Breast epithelium (tissue), 4 donors: ENCODE data around the gene PCDH9. TPM values are rescaled to one million over a fixed set of nuclear protein-coding genes. Genes with fewer than 3 reads are reported as not detected.

Source experiments
- DNase-seq, 2 donors: peaks; one replicate each; pipeline ENCODE4 v3.0.0-alpha.2; 2019; ENCODE audit warnings: low spot score in 2 of 2
- H3K27ac ChIP-seq, 2 donors: fragments of 200-600 bp; sonication (generic) in 1 of 2; one replicate each; pipeline ENCODE4 v1.5.1; 2016 to 2019; ENCODE audit warnings: mild to moderate bottlenecking in 1 of 2
- H3K27me3 ChIP-seq, 2 donors: fragments of 200-600 bp; sonication (generic) in 1 of 2; one replicate each; pipeline versions ENCODE4 v1.5.1 to v1.6.0; 2017 to 2019; ENCODE audit warnings: control low read depth in 1 of 2, mild to moderate bottlenecking in 1 of 2
- H3K36me3 ChIP-seq: fragments of 200-600 bp; one replicate; pipeline ENCODE4 v1.5.1; 2019
- H3K4me1 ChIP-seq, 2 donors: fragments of 200-600 bp; sonication (generic); one replicate each; pipeline ENCODE4 v1.5.1; 2016 to 2019; ENCODE audit warnings: control low read depth in 1 of 2
- H3K4me3 ChIP-seq, 3 donors: fragments of 200-600 bp; sonication (generic); 1 replicate in 2 of 3; 2 replicates in 1 of 3; pipeline ENCODE4 v1.5.1; 2016 to 2019; ENCODE audit warnings: mild to moderate bottlenecking in 3 of 3, moderate library complexity in 2 of 3
- H3K9me3 ChIP-seq, 2 donors: fragments of 200-600 bp; sonication (generic) in 1 of 2; one replicate each; pipeline ENCODE4 v1.5.1; 2016 to 2019; ENCODE audit warnings: control low read depth in 1 of 2
- POLR2A ChIP-seq: fragments of 450-650 bp; IDR thresholded peaks from one replicate; pipeline ENCODE4 v1.6.1; 2016; ENCODE audit warnings: antibody characterized with exemption, mild to moderate bottlenecking, moderate library complexity
- POLR2AphosphoS5 ChIP-seq, 3 donors: sonication (generic); formaldehyde crosslinking; IDR thresholded peaks; one replicate each; pipeline ENCODE4 v1.6.1; 2017; ENCODE audit warnings: antibody characterized with exemption in 3 of 3
- intact Hi-C: fragments of 100-400 bp; cut with DNase I; formaldehyde crosslinking; loops from one replicate; pipeline ENCODE4 v1.15.1; 2023; ENCODE audit warnings: low total_unique reads
- total RNA-seq, 3 donors: library from RNA; depleted of rRNA; stranded (reverse); fragments of >200 nt; gene quantifications; one replicate each; pipeline ENCODE4 v1.1.0, GENCODE V29; 2016
- TF ChIP-seq, protein P1 (sequence below), 3 donors: fragments of 450-650 bp; IDR thresholded peaks; one replicate each; pipeline ENCODE4 v1.5.1; 2016 to 2017; ENCODE audit warnings: antibody characterized with exemption in 3 of 3, mild to moderate bottlenecking in 3 of 3, moderate library complexity in 3 of 3

PCDH9 gene
- total RNA-seq, 3 donors from 2014 or later = 0.98 to 26.7 (median 3.7) TPM

DNA sequence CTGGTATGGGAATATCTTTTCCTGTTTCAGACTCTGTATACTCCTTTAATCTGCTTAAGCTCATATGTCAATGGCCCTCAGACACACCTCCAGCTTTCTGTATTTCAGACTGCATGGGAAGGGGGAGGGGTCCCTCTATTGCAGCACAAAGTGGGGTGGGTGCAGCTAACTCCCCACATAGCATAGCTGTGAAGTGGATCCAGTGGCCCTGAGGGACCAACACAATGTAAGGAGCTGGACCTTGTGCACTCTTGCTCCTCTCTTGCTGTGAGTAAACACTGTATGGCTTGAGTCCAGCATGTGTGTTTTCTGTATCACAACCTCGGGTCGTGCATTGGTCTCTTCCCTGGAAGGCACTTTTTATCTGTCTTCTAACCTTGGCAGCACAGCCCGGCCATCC lies 669.9 kb downstream of the PCDH9 start:
- Histone ChIP-seq H3K27me3 (no peaks in the 10 kb centered on the region), H3K36me3 (no peaks in the 10 kb centered on the region), H3K4me1 (no peaks in the 10 kb centered on the region), H3K4me3 (no peak overlapping the region), H3K9me3 (no peaks in the 10 kb centered on the region), H3K27ac (no peak overlapping the region)
- intact Hi-C loops = no loop called here
- no peak for TF ChIP-seq POLR2AphosphoS5 (IDR thresholded peaks at IDR 0.05)
- DNase-seq = no peak

DNA sequence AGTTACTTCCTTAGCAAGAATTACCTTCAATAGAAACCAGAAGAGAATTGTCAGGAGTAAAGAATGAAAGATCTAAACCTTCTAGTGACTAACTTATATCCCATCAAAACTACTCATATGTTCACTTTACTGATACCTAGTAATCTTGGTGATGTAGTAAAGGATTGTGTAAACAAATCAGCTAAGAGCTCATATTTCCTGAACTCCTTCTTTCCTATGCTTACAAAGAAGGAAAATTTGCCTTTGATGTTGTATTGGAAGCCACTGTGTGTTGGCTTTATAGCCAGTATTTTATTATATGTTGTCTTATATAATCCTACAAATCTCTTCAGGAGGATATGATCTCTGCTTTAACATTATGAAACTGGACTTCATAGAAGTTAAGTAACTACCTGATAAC lies 671.0 kb downstream of the PCDH9 start:
- DNase-seq = no peak
- Histone ChIP-seq H3K27me3 (no peaks in the 10 kb centered on the region), H3K9me3 (no peaks in the 10 kb centered on the region), H3K4me3 (no peak overlapping the region), H3K36me3 (no peaks in the 10 kb centered on the region), H3K27ac (no peak overlapping the region), H3K4me1 (no peaks in the 10 kb centered on the region)
- no peak for TF ChIP-seq POLR2A
- TF ChIP-seq POLR2AphosphoS5 (IDR thresholded peaks at IDR 0.05) = no peak
- TF ChIP-seq, protein P1, sequence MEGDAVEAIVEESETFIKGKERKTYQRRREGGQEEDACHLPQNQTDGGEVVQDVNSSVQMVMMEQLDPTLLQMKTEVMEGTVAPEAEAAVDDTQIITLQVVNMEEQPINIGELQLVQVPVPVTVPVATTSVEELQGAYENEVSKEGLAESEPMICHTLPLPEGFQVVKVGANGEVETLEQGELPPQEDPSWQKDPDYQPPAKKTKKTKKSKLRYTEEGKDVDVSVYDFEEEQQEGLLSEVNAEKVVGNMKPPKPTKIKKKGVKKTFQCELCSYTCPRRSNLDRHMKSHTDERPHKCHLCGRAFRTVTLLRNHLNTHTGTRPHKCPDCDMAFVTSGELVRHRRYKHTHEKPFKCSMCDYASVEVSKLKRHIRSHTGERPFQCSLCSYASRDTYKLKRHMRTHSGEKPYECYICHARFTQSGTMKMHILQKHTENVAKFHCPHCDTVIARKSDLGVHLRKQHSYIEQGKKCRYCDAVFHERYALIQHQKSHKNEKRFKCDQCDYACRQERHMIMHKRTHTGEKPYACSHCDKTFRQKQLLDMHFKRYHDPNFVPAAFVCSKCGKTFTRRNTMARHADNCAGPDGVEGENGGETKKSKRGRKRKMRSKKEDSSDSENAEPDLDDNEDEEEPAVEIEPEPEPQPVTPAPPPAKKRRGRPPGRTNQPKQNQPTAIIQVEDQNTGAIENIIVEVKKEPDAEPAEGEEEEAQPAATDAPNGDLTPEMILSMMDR (IDR thresholded peaks at IDR 0.05) = no peak
- intact Hi-C loops = no loop called here

DNA sequence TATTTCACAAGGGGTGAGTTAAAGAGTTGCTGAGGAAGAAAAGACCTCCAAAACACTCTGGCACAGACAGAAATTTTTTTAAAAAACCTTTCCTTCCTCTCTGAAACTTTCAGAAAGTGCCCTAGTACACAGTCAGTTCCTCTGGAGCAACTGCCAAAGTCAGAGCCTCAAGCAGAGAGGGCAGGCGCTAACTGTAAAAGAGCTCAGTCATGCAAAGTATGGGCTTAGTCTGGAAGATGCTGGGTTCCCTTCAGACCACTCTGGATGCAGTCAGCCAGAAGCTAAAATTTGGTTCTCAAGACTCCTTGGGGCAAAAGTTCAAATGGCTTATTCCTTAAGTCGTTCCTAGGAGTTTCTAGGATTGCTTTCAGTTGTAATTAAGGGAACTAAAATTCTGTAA lies 671.6 kb downstream of the PCDH9 start:
- Histone ChIP-seq H3K27ac (no peak overlapping the region), H3K36me3 (no peaks in the 10 kb centered on the region), H3K27me3 (no peaks in the 10 kb centered on the region), H3K4me3 (no peak overlapping the region), H3K4me1 (no peaks in the 10 kb centered on the region), H3K9me3 (no peaks in the 10 kb centered on the region)
- TF ChIP-seq, protein P1 (IDR thresholded peaks at IDR 0.05) = no peak
- TF ChIP-seq POLR2A (no peak), POLR2AphosphoS5 (IDR thresholded peaks at IDR 0.05) (no peak)
- intact Hi-C loops = no loop called here
- DNase-seq = no peak

DNA sequence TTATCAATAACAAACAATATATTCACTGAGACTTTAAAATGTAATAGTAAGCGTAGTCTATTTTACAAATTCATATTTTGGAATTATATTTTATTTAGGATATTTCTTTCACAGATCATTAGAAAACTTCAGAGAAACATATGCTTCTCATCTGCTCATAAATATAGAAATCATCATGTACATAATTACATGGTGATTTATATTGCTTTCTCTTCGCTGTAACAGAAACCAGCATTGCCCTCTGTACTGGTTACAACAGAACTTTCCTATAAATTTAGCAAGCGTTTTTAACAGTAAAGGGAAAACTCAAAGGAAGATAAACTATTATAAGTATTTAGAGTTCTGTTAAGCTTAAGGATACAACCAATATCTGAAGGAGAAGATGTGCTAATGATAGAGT lies 672.8 kb downstream of the PCDH9 start:
- no peaks in the 10 kb centered on the region for H3K9me3 ChIP-seq
- H3K36me3 ChIP-seq = no peaks in the 10 kb centered on the region
- no peaks in the 10 kb centered on the region for H3K4me1 ChIP-seq
- H3K27me3 ChIP-seq = no peaks in the 10 kb centered on the region
- no peak overlapping the region for H3K27ac ChIP-seq
- DNase-seq = no peak
- TF ChIP-seq POLR2A (no peak), POLR2AphosphoS5 (IDR thresholded peaks at IDR 0.05) (no peak)
- TF ChIP-seq, protein P1 (IDR thresholded peaks at IDR 0.05) = no peak
- H3K4me3 ChIP-seq = no peak overlapping the region
- intact Hi-C loops = no loop called here

DNA sequence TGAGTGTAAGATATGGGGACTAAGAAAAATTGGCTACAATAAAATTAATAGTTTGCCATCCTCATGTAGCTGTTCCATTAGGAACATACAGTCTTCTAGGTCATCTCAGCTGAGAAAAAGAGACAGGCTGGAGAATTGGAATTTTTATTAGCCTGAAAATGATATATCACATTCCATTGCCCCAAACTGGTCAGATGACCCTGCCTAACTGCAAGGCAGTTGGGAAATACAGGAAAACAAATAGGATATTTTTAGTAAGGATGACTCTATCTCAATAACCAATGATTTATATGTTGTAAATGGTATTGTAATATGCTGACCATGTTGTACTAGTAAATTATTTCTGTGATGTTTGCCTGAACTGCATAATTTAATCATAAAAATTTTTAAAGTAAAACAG lies 673.8 kb downstream of the PCDH9 start:
- intact Hi-C loops = no loop called here
- DNase-seq = no peak
- H3K36me3 ChIP-seq = no peaks in the 10 kb centered on the region
- no peak overlapping the region for H3K4me3 ChIP-seq
- no peaks in the 10 kb centered on the region for H3K9me3 ChIP-seq
- TF ChIP-seq POLR2A = no peak
- TF ChIP-seq, protein P1 (IDR thresholded peaks at IDR 0.05) = no peak
- no peaks in the 10 kb centered on the region for H3K4me1 ChIP-seq
- no peaks in the 10 kb centered on the region for H3K27me3 ChIP-seq
- H3K27ac ChIP-seq = no peak overlapping the region

DNA sequence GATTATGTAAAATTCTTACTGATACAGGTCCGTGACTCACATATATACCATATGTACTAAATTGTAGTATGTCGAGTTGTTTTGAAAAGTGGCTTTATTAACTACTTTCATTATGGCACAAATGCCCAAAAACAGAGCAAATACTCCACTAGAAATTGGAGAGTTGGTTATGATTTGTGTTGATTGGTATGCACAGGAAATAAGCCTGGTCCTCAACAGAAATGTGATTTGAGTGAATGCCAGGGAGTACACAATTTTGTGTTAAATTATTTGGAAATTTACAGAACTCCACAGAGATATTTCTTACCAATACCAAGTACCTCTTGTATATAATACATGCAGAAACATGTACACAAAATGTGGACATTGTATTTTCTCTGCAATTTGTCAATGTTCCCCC lies 676.7 kb downstream of the PCDH9 start:
- Histone ChIP-seq H3K27ac (no peak overlapping the region), H3K9me3 (no peaks in the 10 kb centered on the region), H3K4me3 (no peak overlapping the region), H3K4me1 (no peaks in the 10 kb centered on the region), H3K36me3 (no peaks in the 10 kb centered on the region), H3K27me3 (no peaks in the 10 kb centered on the region)
- no peak for TF ChIP-seq POLR2AphosphoS5 (IDR thresholded peaks at IDR 0.05)
- TF ChIP-seq, protein P1 (IDR thresholded peaks at IDR 0.05) = no peak
- no peak for TF ChIP-seq POLR2A
- no peak for DNase-seq
- intact Hi-C loops = no loop called here
